Measurements from ENCODE around the gene RALGPS1.
"Not testable (repeated sequence)": the region's sequence is repeated elsewhere in the genome, so short reads cannot be mapped to it uniquely, and the experiment has no call there.

RALGPS1 gene

DNA sequence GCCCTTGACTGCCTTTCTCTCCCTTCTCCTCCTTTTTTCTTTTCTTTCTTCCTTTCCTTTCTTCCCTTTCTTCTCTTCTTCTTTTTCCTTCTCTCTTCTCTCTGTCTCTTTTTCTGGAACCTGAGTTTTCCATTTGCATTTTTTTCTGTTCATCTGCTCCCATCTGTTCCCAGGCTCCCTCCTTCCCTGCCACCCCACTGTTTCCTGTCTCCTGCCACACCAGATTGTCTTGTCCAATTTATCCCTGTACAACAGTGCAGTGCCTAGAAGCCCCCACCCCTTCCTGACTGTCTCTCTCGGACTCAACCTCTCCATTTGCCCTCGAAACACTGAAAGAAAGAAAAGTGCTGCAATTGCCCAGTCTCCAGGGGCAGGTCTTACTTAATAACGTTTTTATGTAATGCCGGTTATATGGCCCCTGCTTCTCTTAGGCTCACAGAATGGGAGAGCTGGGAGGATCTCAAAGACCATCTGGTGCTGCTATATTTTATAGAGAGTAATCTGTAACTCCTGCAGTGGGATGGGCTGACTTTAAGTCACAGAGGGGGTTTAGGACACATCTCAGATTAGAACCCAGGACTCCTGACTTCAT is 101.4 kb downstream of the RALGPS1 start:
- WGBS, 2 experiments, result 90 to 94% methylated on average over 4 of the region's 4 CpGs
- no peak overlapping the region for H3K4me3 ChIP-seq (ENCODE audit: insufficient read depth, low read depth, low read length)
- no peak overlapping the region for H3K27ac ChIP-seq (ENCODE audit: insufficient read depth, low read depth, low read length, poor library complexity, severe bottlenecking)
- H3K9me3 ChIP-seq (ENCODE audit: control insufficient read depth, low read length), result no peaks in the 10 kb centered on the region
- H3K36me3 ChIP-seq (ENCODE audit: control insufficient read depth, insufficient read depth, low read length), result no peaks in the 10 kb centered on the region
- peaks cover 6% of the 10 kb centered on the region for H3K4me1 ChIP-seq (ENCODE audit: control insufficient read depth, insufficient read depth, low read length)
- H3K27me3 ChIP-seq (ENCODE audit: control insufficient read depth, insufficient read depth, low read length, poor library complexity, severe bottlenecking), result no peaks in the 10 kb centered on the region

DNA sequence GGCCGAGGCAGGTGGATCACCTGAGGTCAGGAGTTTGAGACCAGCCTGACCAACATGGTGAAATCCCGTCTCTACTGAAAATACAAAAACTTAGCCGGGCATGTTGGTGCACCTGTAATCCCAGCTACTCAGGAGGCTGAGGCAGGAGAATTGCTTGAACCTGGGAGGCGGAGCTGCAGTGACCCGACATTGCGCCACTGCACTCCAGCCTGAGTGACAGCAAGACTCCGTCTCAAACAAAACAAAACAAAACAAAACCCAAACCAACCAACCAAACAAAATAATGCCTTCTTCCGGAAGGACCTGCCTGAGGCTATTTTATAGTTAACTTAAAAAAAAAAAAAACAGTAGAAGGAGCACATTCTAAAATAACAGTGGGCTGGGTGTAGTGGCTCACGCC is 103.4 kb downstream of the RALGPS1 start:
- H3K27me3 ChIP-seq (ENCODE audit: control insufficient read depth, insufficient read depth, low read length, poor library complexity, severe bottlenecking); H3K36me3 ChIP-seq (ENCODE audit: control insufficient read depth, insufficient read depth, low read length); H3K9me3 ChIP-seq (ENCODE audit: control insufficient read depth, low read length); H3K4me1 ChIP-seq (ENCODE audit: control insufficient read depth, insufficient read depth, low read length); H3K27ac ChIP-seq (ENCODE audit: insufficient read depth, low read depth, low read length, poor library complexity, severe bottlenecking); H3K4me3 ChIP-seq (ENCODE audit: insufficient read depth, low read depth, low read length): not testable (repeated sequence)
- WGBS, 2 experiments, result 86 to 89% methylated on average over 8 to 9 of the region's 9 CpGs

DNA sequence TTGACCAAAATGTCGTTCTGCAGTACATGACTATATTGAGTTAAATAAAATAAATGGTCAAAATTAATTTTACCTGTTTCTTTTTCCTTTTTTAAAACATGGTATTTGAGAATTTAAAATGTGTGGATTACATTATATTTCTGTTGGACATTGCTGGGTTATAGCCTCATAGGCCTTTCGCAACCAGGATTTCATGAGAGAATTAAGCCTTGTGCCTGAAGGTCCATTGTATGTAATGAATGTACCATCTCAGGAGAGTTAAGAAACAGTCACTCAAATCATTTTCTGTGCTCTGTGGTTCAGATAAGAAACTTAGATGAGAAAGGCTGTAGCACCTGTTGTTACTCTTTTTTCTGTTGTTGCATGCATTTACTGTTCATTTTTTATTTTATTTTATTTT is 104.4 kb downstream of the RALGPS1 start:
- no peak overlapping the region for H3K4me3 ChIP-seq (ENCODE audit: insufficient read depth, low read depth, low read length)
- WGBS, 2 experiments, result 91 to 98% methylated on average over 2 of the region's 2 CpGs
- H3K27me3 ChIP-seq (ENCODE audit: control insufficient read depth, insufficient read depth, low read length, poor library complexity, severe bottlenecking), result no peaks in the 10 kb centered on the region
- H3K4me1 ChIP-seq (ENCODE audit: control insufficient read depth, insufficient read depth, low read length), result peaks cover 6% of the 10 kb centered on the region
- no peaks in the 10 kb centered on the region for H3K36me3 ChIP-seq (ENCODE audit: control insufficient read depth, insufficient read depth, low read length)
- no peaks in the 10 kb centered on the region for H3K9me3 ChIP-seq (ENCODE audit: control insufficient read depth, low read length)
- H3K27ac ChIP-seq (ENCODE audit: insufficient read depth, low read depth, low read length, poor library complexity, severe bottlenecking), result no peak overlapping the region

DNA sequence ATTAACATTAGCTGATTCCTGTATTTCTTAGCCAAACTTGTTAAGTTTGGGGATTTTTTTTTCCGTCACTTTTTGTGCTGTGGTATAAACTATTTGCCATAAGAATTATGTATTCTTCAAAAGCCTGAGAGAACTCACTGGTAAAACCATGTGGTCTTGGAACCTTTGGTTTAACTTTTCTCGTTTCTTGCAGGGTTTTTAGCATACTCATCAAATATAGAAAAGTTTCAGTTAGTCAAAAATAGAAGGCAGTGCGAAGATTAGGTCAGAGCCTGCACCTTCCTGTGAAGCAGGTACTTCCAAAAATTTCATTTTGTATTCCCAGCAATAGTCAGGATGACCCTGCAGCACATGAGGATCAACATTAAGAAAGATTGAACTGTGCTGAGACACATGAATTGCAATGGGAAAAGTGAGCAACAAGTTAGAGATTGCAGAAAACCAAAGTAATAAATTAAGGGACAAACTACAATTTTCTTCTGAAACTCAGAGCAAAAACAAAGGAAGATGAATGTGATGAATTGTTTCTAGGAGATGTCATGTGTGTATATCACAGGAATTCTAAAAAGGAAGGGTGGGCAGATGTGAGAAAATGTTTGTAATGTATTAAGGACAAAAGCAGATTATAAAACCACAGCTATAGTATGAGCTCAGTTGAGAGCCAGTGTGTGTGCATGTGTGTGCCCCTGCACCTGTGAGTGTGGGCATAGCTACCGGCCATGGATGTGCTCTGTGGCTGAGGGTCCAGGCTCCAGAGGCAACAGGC is 105.6 kb downstream of the RALGPS1 start:
- WGBS, 2 experiments, result 90 to 96% methylated on average over 3 to 4 of the region's 4 CpGs
- Histone ChIP-seq H3K27ac (ENCODE audit: insufficient read depth, low read depth, low read length, poor library complexity, severe bottlenecking) (no peak overlapping the region), H3K4me3 (ENCODE audit: insufficient read depth, low read depth, low read length) (no peak overlapping the region), H3K27me3 (ENCODE audit: control insufficient read depth, insufficient read depth, low read length, poor library complexity, severe bottlenecking) (no peaks in the 10 kb centered on the region), H3K9me3 (ENCODE audit: control insufficient read depth, low read length) (no peaks in the 10 kb centered on the region), H3K4me1 (ENCODE audit: control insufficient read depth, insufficient read depth, low read length) (no peaks in the 10 kb centered on the region), H3K36me3 (ENCODE audit: control insufficient read depth, insufficient read depth, low read length) (no peaks in the 10 kb centered on the region)

DNA sequence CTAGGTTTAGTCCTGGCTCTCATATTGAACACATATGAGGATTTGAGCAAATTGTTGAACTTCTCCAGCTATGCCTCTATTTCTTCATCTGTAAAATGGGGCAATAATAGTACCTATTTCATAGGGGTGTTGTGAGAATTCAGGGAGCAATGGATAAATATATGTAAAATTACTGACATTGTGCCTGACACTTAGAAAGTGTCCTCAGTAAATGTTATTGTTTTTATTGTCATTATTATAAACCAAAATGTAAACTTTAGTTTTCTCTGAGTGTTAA is 106.2 kb downstream of the RALGPS1 start:
- H3K36me3 ChIP-seq (ENCODE audit: control insufficient read depth, insufficient read depth, low read length), result no peaks in the 10 kb centered on the region
- no peak overlapping the region for H3K4me3 ChIP-seq (ENCODE audit: insufficient read depth, low read depth, low read length)
- H3K27me3 ChIP-seq (ENCODE audit: control insufficient read depth, insufficient read depth, low read length, poor library complexity, severe bottlenecking), result no peaks in the 10 kb centered on the region
- H3K4me1 ChIP-seq (ENCODE audit: control insufficient read depth, insufficient read depth, low read length), result no peaks in the 10 kb centered on the region
- no peaks in the 10 kb centered on the region for H3K9me3 ChIP-seq (ENCODE audit: control insufficient read depth, low read length)
- H3K27ac ChIP-seq (ENCODE audit: insufficient read depth, low read depth, low read length, poor library complexity, severe bottlenecking), result no peak overlapping the region

DNA sequence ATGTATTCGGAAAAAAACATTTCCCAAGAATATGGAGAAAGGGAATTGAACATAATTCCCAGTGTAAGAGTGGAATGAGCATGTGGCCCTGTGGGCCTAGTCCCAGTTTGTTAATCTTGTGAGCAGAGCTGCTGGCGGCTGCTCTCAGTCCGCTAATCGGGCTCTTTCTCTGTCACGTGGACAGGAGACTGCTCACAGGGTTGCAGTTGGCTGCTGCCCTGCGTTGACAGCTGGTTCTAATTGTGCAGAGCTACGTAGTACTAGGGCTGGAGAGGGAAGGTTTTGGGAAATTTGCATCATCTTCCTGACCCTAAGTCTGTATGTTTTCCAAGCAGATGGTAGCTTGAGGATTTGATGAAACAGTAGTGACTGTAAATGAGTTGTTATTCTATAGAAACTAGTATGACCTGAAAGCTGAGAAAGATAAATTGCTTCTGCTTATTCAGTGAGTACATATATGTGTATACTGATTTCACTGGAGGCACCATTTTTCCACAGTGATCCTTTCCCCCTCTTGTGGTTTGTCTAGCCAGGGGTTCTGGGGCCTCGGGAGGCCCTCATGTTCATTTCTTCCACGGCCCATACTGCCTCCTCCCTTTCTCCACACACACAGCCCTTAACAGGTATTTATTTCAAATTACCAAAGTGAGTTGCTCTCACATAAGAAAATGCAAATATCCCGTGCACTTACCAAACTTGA is 107.2 kb downstream of the RALGPS1 start:
- 76 to 77% methylated on average over 10 of the region's 10 CpGs for WGBS, 2 experiments
- H3K27ac ChIP-seq (ENCODE audit: insufficient read depth, low read depth, low read length, poor library complexity, severe bottlenecking), result no peak overlapping the region
- no peaks in the 10 kb centered on the region for H3K9me3 ChIP-seq (ENCODE audit: control insufficient read depth, low read length)
- no peaks in the 10 kb centered on the region for H3K27me3 ChIP-seq (ENCODE audit: control insufficient read depth, insufficient read depth, low read length, poor library complexity, severe bottlenecking)
- H3K4me1 ChIP-seq (ENCODE audit: control insufficient read depth, insufficient read depth, low read length), result no peaks in the 10 kb centered on the region
- H3K36me3 ChIP-seq (ENCODE audit: control insufficient read depth, insufficient read depth, low read length), result no peaks in the 10 kb centered on the region
- H3K4me3 ChIP-seq (ENCODE audit: insufficient read depth, low read depth, low read length), result no peak overlapping the region

DNA sequence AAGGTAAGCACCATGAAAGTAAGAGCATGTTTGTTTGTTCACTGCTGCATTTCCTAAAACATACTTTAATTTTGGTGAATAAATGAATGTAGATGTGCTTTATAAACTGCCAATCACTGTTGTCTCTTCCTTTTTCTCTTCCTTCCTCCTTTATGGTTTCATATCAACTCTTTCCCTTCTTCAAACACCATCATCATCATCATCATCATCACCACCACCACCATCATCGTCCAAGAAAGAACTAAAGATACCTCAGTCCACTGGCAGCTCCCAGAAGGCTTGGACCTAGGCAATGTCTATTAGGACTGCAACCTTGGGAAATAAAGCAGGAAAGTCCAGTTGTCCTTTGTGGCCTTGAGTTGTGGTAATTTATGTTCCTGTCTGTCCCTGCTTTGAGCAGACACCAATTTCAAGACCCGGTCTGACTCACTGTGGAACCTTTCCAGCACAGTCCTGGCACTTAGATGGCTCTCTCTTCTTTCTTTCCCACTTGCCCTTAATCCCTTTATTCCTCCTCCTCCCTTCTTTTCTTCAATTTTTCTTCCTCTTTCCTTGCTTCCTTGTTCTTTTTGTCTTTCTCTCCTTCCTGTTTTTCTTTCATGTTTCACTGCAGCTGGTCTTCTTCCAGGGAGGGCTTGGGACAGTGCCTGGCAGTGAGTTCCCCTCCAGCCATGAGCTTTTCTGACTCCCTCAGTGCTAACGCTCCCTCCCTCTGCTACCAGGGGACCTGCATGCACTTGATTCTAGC is 108.5 kb downstream of the RALGPS1 start:
- no peaks in the 10 kb centered on the region for H3K36me3 ChIP-seq (ENCODE audit: control insufficient read depth, insufficient read depth, low read length)
- H3K27me3 ChIP-seq (ENCODE audit: control insufficient read depth, insufficient read depth, low read length, poor library complexity, severe bottlenecking), result no peaks in the 10 kb centered on the region
- no peaks in the 10 kb centered on the region for H3K9me3 ChIP-seq (ENCODE audit: control insufficient read depth, low read length)
- no peak overlapping the region for H3K4me3 ChIP-seq (ENCODE audit: insufficient read depth, low read depth, low read length)
- H3K4me1 ChIP-seq (ENCODE audit: control insufficient read depth, insufficient read depth, low read length), result no peaks in the 10 kb centered on the region
- WGBS, 2 experiments, result 89 to 91% methylated on average over 2 of the region's 3 CpGs
- no peak overlapping the region for H3K27ac ChIP-seq (ENCODE audit: insufficient read depth, low read depth, low read length, poor library complexity, severe bottlenecking)

DNA sequence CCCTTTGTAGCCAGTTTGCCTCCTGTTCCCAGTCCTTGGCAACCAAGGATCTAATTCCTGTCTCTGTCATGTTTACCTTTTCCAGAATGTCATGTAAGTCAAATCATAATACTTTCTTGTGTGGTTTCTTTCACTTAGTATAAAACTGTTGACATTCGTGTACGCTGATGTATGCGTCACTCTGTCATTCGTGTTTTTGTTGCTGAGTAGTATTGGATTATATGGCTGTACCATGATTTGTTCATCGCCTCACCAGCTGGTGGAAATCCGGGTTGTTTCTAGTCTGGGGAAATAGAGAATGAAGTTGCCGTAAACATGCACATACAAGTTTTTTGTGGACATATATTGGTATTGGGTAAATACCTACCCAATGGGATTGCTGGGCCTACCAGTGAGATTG is 110.5 kb downstream of the RALGPS1 start:
- Histone ChIP-seq H3K9me3 (ENCODE audit: control insufficient read depth, low read length) (no peaks in the 10 kb centered on the region), H3K4me3 (ENCODE audit: insufficient read depth, low read depth, low read length) (no peak overlapping the region), H3K27ac (ENCODE audit: insufficient read depth, low read depth, low read length, poor library complexity, severe bottlenecking) (no peak overlapping the region), H3K36me3 (ENCODE audit: control insufficient read depth, insufficient read depth, low read length) (no peaks in the 10 kb centered on the region), H3K4me1 (ENCODE audit: control insufficient read depth, insufficient read depth, low read length) (no peaks in the 10 kb centered on the region), H3K27me3 (ENCODE audit: control insufficient read depth, insufficient read depth, low read length, poor library complexity, severe bottlenecking) (no peaks in the 10 kb centered on the region)
- 95 to 97% methylated on average over 7 of the region's 7 CpGs for WGBS, 2 experiments

DNA sequence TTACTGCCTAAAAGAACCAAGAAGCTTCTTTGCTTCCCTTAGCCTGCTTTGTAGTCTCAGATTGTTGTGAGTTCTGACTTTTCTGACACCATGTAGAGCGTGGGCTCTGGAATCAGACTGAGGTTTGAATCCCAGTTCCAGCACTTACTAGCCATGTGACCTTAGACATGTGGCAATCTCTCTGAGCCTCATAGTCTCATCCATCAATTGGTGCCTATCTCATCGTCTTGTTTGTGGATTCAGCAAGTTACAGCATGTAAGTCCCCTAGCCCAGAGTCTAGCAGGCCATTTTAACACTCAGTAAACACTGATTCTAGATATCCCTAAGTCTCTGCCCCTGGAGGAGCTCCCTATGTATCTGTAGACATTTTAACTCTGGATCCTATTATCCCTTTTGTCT is 113.1 kb downstream of the RALGPS1 start:
- no peaks in the 10 kb centered on the region for H3K36me3 ChIP-seq (ENCODE audit: control insufficient read depth, insufficient read depth, low read length)
- H3K27me3 ChIP-seq (ENCODE audit: control insufficient read depth, insufficient read depth, low read length, poor library complexity, severe bottlenecking), result no peaks in the 10 kb centered on the region
- 82 to 86% methylated on average over 2 of the region's 2 CpGs for WGBS, 2 experiments
- no peak overlapping the region for H3K4me3 ChIP-seq (ENCODE audit: insufficient read depth, low read depth, low read length)
- no peaks in the 10 kb centered on the region for H3K4me1 ChIP-seq (ENCODE audit: control insufficient read depth, insufficient read depth, low read length)
- H3K9me3 ChIP-seq (ENCODE audit: control insufficient read depth, low read length), result no peaks in the 10 kb centered on the region
- no peak overlapping the region for H3K27ac ChIP-seq (ENCODE audit: insufficient read depth, low read depth, low read length, poor library complexity, severe bottlenecking)

DNA sequence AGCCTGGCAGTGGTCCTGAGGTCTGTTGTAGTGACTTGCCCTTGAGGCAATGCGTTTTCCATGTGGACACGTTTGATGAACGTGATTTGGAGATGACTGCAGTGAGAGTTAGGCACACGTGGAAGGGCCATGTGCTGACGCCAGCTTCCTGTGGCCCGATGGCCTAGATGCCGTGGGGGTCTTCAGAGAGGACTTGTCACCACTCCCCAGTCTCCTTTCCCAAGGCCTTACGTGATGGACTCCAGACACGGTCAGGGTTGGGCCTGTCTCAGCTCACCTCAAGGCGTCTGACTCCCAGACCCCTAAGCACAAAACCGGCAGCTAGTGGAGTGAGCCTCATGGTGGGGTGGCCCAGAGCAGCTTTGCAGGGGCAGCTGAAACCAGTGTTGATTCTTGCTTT is 115.0 kb downstream of the RALGPS1 start:
- no peaks in the 10 kb centered on the region for H3K9me3 ChIP-seq (ENCODE audit: control insufficient read depth, low read length)
- H3K4me1 ChIP-seq (ENCODE audit: control insufficient read depth, insufficient read depth, low read length), result peaks cover 7% of the 10 kb centered on the region
- no peak overlapping the region for H3K4me3 ChIP-seq (ENCODE audit: insufficient read depth, low read depth, low read length)
- no peak overlapping the region for H3K27ac ChIP-seq (ENCODE audit: insufficient read depth, low read depth, low read length, poor library complexity, severe bottlenecking)
- WGBS, 2 experiments, result 93 to 96% methylated on average over 11 of the region's 11 CpGs
- no peaks in the 10 kb centered on the region for H3K36me3 ChIP-seq (ENCODE audit: control insufficient read depth, insufficient read depth, low read length)
- no peaks in the 10 kb centered on the region for H3K27me3 ChIP-seq (ENCODE audit: control insufficient read depth, insufficient read depth, low read length, poor library complexity, severe bottlenecking)
